ENCODE measurements around the gene TRRAP. TPM values are rescaled to one million over a fixed set of nuclear protein-coding genes. Genes with fewer than 3 reads are reported as not detected.

The TRRAP gene
- polyA plus RNA-seq, 2 donors = 5.8 to 7.6 TPM

- WGBS, 2 donors = 92% methylated on average over 15 of the region's 15 CpGs
- peaks cover 35 to 62% of the 10 kb centered on the region in 2 donors for H3K36me3 ChIP-seq (ENCODE audit: control insufficient read depth in 2 of 2, insufficient read depth in 2 of 2, low read length in 1 of 2)
Observed at GRCh38 chr7:98996150-98996552, 117.8 kb downstream of the TRRAP start.

GRCh38 chr7:98997846-98998245 lies 119.5 kb downstream of the TRRAP start:
- 73 to 84% methylated on average over 3 of the region's 3 CpGs for WGBS, 2 donors
- Histone ChIP-seq H3K27me3 (ENCODE audit: control insufficient read depth in 1 of 2, insufficient read depth in 2 of 2, low read length in 2 of 2) (no peaks in the 10 kb centered on the region), H3K36me3 (ENCODE audit: control insufficient read depth in 2 of 2, insufficient read depth in 2 of 2, low read length in 1 of 2) (peaks cover 25 to 60% of the 10 kb centered on the region in 2 donors), H3K4me1 (ENCODE audit: control insufficient read depth in 2 of 2, insufficient read depth in 2 of 2, low read length in 1 of 2) (no peaks in the 10 kb centered on the region), H3K9me3 (ENCODE audit: control insufficient read depth in 2 of 2, insufficient read depth in 1 of 2, low read depth in 1 of 2, low read length in 1 of 2) (no peaks in the 10 kb centered on the region), H3K4me3 (ENCODE audit: low read depth in 1 of 2, low read length in 2 of 2) (no peak overlapping the region), H3K27ac (ENCODE audit: low read depth in 2 of 2, low read length in 1 of 2) (no peak overlapping the region)

More at GRCh38 chr7:98996150-98996552, 117.8 kb downstream of the TRRAP start:
- Histone ChIP-seq H3K27ac (ENCODE audit: low read depth in 2 of 2, low read length in 1 of 2) (no peak overlapping the region), H3K4me3 (ENCODE audit: low read depth in 1 of 2, low read length in 2 of 2) (no peak overlapping the region), H3K27me3 (ENCODE audit: control insufficient read depth in 1 of 2, insufficient read depth in 2 of 2, low read length in 2 of 2) (no peaks in the 10 kb centered on the region), H3K4me1 (ENCODE audit: control insufficient read depth in 2 of 2, insufficient read depth in 2 of 2, low read length in 1 of 2) (no peaks in the 10 kb centered on the region), H3K9me3 (ENCODE audit: control insufficient read depth in 2 of 2, insufficient read depth in 1 of 2, low read depth in 1 of 2, low read length in 1 of 2) (no peaks in the 10 kb centered on the region)

- Histone ChIP-seq H3K4me3 (ENCODE audit: low read depth in 1 of 2, low read length in 2 of 2) (no peak overlapping the region), H3K36me3 (ENCODE audit: control insufficient read depth in 2 of 2, insufficient read depth in 2 of 2, low read length in 1 of 2) (peaks cover 16 to 52% of the 10 kb centered on the region in 2 donors), H3K4me1 (ENCODE audit: control insufficient read depth in 2 of 2, insufficient read depth in 2 of 2, low read length in 1 of 2) (no peaks in the 10 kb centered on the region), H3K27me3 (ENCODE audit: control insufficient read depth in 1 of 2, insufficient read depth in 2 of 2, low read length in 2 of 2) (no peaks in the 10 kb centered on the region), H3K9me3 (ENCODE audit: control insufficient read depth in 2 of 2, insufficient read depth in 1 of 2, low read depth in 1 of 2, low read length in 1 of 2) (no peaks in the 10 kb centered on the region), H3K27ac (ENCODE audit: low read depth in 2 of 2, low read length in 1 of 2) (no peak overlapping the region)
- WGBS, 2 donors = 74 to 85% methylated on average over 10 of the region's 10 CpGs
Observed at GRCh38 chr7:98998821-98999725, 120.7 kb downstream of the TRRAP start.

- H3K4me1 ChIP-seq (ENCODE audit: control insufficient read depth in 2 of 2, insufficient read depth in 2 of 2, low read length in 1 of 2) = no peaks in the 10 kb centered on the region
- H3K27me3 ChIP-seq (ENCODE audit: control insufficient read depth in 1 of 2, insufficient read depth in 2 of 2, low read length in 2 of 2) = no peaks in the 10 kb centered on the region
- no peak overlapping the region for H3K27ac ChIP-seq (ENCODE audit: low read depth in 2 of 2, low read length in 1 of 2)
- H3K36me3 ChIP-seq (ENCODE audit: control insufficient read depth in 2 of 2, insufficient read depth in 2 of 2, low read length in 1 of 2) = peaks cover 7 to 48% of the 10 kb centered on the region in 2 donors
- H3K9me3 ChIP-seq (ENCODE audit: control insufficient read depth in 2 of 2, insufficient read depth in 1 of 2, low read depth in 1 of 2, low read length in 1 of 2) = no peaks in the 10 kb centered on the region
- H3K4me3 ChIP-seq (ENCODE audit: low read depth in 1 of 2, low read length in 2 of 2) = no peak overlapping the region
- 85 to 88% methylated on average over 20 of the region's 20 CpGs for WGBS, 2 donors
Observed at GRCh38 chr7:99000196-99000903, 122.0 kb downstream of the TRRAP start.

GRCh38 chr7:99000904-99001465 lies 122.7 kb downstream of the TRRAP start:
- peaks cover 4 to 47% of the 10 kb centered on the region in 2 donors for H3K36me3 ChIP-seq (ENCODE audit: control insufficient read depth in 2 of 2, insufficient read depth in 2 of 2, low read length in 1 of 2)
- 86 to 90% methylated on average over 14 of the region's 14 CpGs for WGBS, 2 donors

GRCh38 chr7:99001482-99002147 lies 123.3 kb downstream of the TRRAP start:
- Histone ChIP-seq H3K36me3 (ENCODE audit: control insufficient read depth in 2 of 2, insufficient read depth in 2 of 2, low read length in 1 of 2) (peaks cover 4 to 47% of the 10 kb centered on the region in 2 donors), H3K4me1 (ENCODE audit: control insufficient read depth in 2 of 2, insufficient read depth in 2 of 2, low read length in 1 of 2) (no peaks in the 10 kb centered on the region), H3K9me3 (ENCODE audit: control insufficient read depth in 2 of 2, insufficient read depth in 1 of 2, low read depth in 1 of 2, low read length in 1 of 2) (no peaks in the 10 kb centered on the region), H3K4me3 (ENCODE audit: low read depth in 1 of 2, low read length in 2 of 2) (no peak overlapping the region), H3K27ac (ENCODE audit: low read depth in 2 of 2, low read length in 1 of 2) (no peak overlapping the region), H3K27me3 (ENCODE audit: control insufficient read depth in 1 of 2, insufficient read depth in 2 of 2, low read length in 2 of 2) (no peaks in the 10 kb centered on the region)
- WGBS, 2 donors = 85 to 88% methylated on average over 10 of the region's 10 CpGs

More at GRCh38 chr7:99000904-99001465, 122.7 kb downstream of the TRRAP start:
- Histone ChIP-seq H3K4me3 (ENCODE audit: low read depth in 1 of 2, low read length in 2 of 2) (no peak overlapping the region), H3K4me1 (ENCODE audit: control insufficient read depth in 2 of 2, insufficient read depth in 2 of 2, low read length in 1 of 2) (no peaks in the 10 kb centered on the region), H3K9me3 (ENCODE audit: control insufficient read depth in 2 of 2, insufficient read depth in 1 of 2, low read depth in 1 of 2, low read length in 1 of 2) (no peaks in the 10 kb centered on the region), H3K27ac (ENCODE audit: low read depth in 2 of 2, low read length in 1 of 2) (no peak overlapping the region), H3K27me3 (ENCODE audit: control insufficient read depth in 1 of 2, insufficient read depth in 2 of 2, low read length in 2 of 2) (no peaks in the 10 kb centered on the region)

- 86 to 93% methylated on average over 12 of the region's 12 CpGs for WGBS, 2 donors
- Histone ChIP-seq H3K4me1 (ENCODE audit: control insufficient read depth in 2 of 2, insufficient read depth in 2 of 2, low read length in 1 of 2) (no peaks in the 10 kb centered on the region), H3K4me3 (ENCODE audit: low read depth in 1 of 2, low read length in 2 of 2) (no peak overlapping the region), H3K27ac (ENCODE audit: low read depth in 2 of 2, low read length in 1 of 2) (no peak overlapping the region), H3K36me3 (ENCODE audit: control insufficient read depth in 2 of 2, insufficient read depth in 2 of 2, low read length in 1 of 2) (peaks cover 4 to 52% of the 10 kb centered on the region in 2 donors), H3K9me3 (ENCODE audit: control insufficient read depth in 2 of 2, insufficient read depth in 1 of 2, low read depth in 1 of 2, low read length in 1 of 2) (no peaks in the 10 kb centered on the region), H3K27me3 (ENCODE audit: control insufficient read depth in 1 of 2, insufficient read depth in 2 of 2, low read length in 2 of 2) (no peaks in the 10 kb centered on the region)
Observed at GRCh38 chr7:99002148-99002826, 124.0 kb downstream of the TRRAP start.

GRCh38 chr7:99002827-99003212 lies 124.5 kb downstream of the TRRAP start:
- H3K9me3 ChIP-seq (ENCODE audit: control insufficient read depth in 2 of 2, insufficient read depth in 1 of 2, low read depth in 1 of 2, low read length in 1 of 2) = no peaks in the 10 kb centered on the region
- WGBS, 2 donors = 89 to 91% methylated on average over 20 of the region's 20 CpGs

GRCh38 chr7:99003419-99003818 lies 125.1 kb downstream of the TRRAP start:
- Histone ChIP-seq H3K36me3 (ENCODE audit: control insufficient read depth in 2 of 2, insufficient read depth in 2 of 2, low read length in 1 of 2) (peaks cover 4 to 55% of the 10 kb centered on the region in 2 donors), H3K4me3 (ENCODE audit: low read depth in 1 of 2, low read length in 2 of 2) (no peak overlapping the region), H3K27me3 (ENCODE audit: control insufficient read depth in 1 of 2, insufficient read depth in 2 of 2, low read length in 2 of 2) (no peaks in the 10 kb centered on the region), H3K9me3 (ENCODE audit: control insufficient read depth in 2 of 2, insufficient read depth in 1 of 2, low read depth in 1 of 2, low read length in 1 of 2) (no peaks in the 10 kb centered on the region), H3K4me1 (ENCODE audit: control insufficient read depth in 2 of 2, insufficient read depth in 2 of 2, low read length in 1 of 2) (no peaks in the 10 kb centered on the region), H3K27ac (ENCODE audit: low read depth in 2 of 2, low read length in 1 of 2) (no peak overlapping the region)
- 91 to 93% methylated on average over 15 of the region's 15 CpGs for WGBS, 2 donors

More at GRCh38 chr7:99002827-99003212, 124.5 kb downstream of the TRRAP start:
- Histone ChIP-seq H3K27me3 (ENCODE audit: control insufficient read depth in 1 of 2, insufficient read depth in 2 of 2, low read length in 2 of 2) (no peaks in the 10 kb centered on the region), H3K4me3 (ENCODE audit: low read depth in 1 of 2, low read length in 2 of 2) (no peak overlapping the region), H3K4me1 (ENCODE audit: control insufficient read depth in 2 of 2, insufficient read depth in 2 of 2, low read length in 1 of 2) (no peaks in the 10 kb centered on the region), H3K36me3 (ENCODE audit: control insufficient read depth in 2 of 2, insufficient read depth in 2 of 2, low read length in 1 of 2) (peaks cover 4 to 52% of the 10 kb centered on the region in 2 donors), H3K27ac (ENCODE audit: low read depth in 2 of 2, low read length in 1 of 2) (no peak overlapping the region)
